Vagina (tissue), 2 donors: ENCODE data around the gene ESPL1. TPM values are rescaled to one million over a fixed set of nuclear protein-coding genes. Genes with fewer than 3 reads are reported as not detected.
"Not testable (repeated sequence)": the region's sequence is repeated elsewhere in the genome, so short reads cannot be mapped to it uniquely, and the experiment has no call there.

ENCODE experiments used
- DNase-seq, 2 donors: peaks; one replicate each; pipeline ENCODE4 v3.0.0-alpha.2; 2017; ENCODE audit errors: extremely low spot score in 2 of 2
- H3K27ac ChIP-seq: fragments of 200-600 bp; sonication (generic); one replicate; pipeline ENCODE4 v1.5.1; 2019
- H3K27me3 ChIP-seq: fragments of 200-600 bp; sonication (generic); one replicate; pipeline ENCODE4 v1.5.1; 2019
- H3K36me3 ChIP-seq, 2 donors: fragments of 200-600 bp; sonication (generic); one replicate each; pipeline ENCODE4 v1.5.1; 2017 to 2019
- H3K4me1 ChIP-seq: fragments of 200-600 bp; sonication (generic); one replicate; pipeline ENCODE4 v1.5.1; 2019
- H3K4me3 ChIP-seq, 2 donors: fragments of 200-600 bp; sonication (generic); 1 replicate in 1 of 2; 2 replicates in 1 of 2; pipeline ENCODE4 v1.5.1; 2016 to 2019
- H3K9me3 ChIP-seq: fragments of 200-600 bp; sonication (generic); one replicate; pipeline ENCODE4 v1.5.1; 2019
- POLR2A ChIP-seq, 2 donors: fragments of 450-650 bp; IDR thresholded peaks; one replicate each; pipeline ENCODE4 v1.6.1; 2017; ENCODE audit warnings: antibody characterized with exemption in 2 of 2, mild to moderate bottlenecking in 2 of 2, moderate library complexity in 2 of 2
- POLR2AphosphoS5 ChIP-seq, 2 donors: sonication (generic); formaldehyde crosslinking; IDR thresholded peaks; one replicate each; pipeline ENCODE4 v1.9.0; 2017; ENCODE audit warnings: antibody characterized with exemption in 2 of 2, mild to moderate bottlenecking in 2 of 2, low read depth in 1 of 2; ENCODE audit not compliant: insufficient read depth in 1 of 2
- intact Hi-C: fragments of 100-400 bp; cut with DNase I; formaldehyde crosslinking; loops from one replicate; pipeline ENCODE4 v1.15.1; 2023
- total RNA-seq: library from RNA; depleted of rRNA; stranded (reverse); fragments of >200 nt; gene quantifications from one replicate; pipeline ENCODE4 v1.2.3, GENCODE V29; 2016
- TF ChIP-seq, protein P1 (sequence below), 3 experiments: fragments of 450-650 bp in 2 of 3; fragments of 200-600 bp in 1 of 3; sonication (generic) in 1 of 3; IDR thresholded peaks; one replicate each; pipeline ENCODE4 v1.5.1; 2017 to 2019; ENCODE audit warnings: antibody characterized with exemption in 3 of 3, mild to moderate bottlenecking in 2 of 3, moderate library complexity in 2 of 3

The ESPL1 gene
- total RNA-seq, 1 donor from 2014 or later: 17.7 TPM

DNA sequence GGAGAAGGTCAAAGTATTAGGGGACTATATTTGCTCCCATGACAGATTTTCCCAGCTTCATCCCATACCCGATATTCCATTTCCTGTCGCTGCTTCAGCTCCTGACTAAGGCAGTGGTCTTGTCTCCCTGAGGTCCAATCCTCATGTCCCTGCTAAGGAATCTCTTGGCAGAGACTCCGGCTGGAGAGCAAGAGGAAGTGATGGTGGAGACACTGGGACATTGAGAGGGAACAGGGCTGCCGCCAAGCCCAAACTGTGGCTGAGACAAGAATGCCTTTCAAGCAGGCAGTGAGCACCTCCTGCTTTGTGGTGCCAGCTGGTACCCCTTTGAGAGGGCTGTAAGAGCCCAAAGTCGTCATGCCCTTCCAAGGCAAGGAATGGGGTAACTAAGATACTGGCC lies 62.6 kb downstream of the ESPL1 start:
- no peak for TF ChIP-seq POLR2AphosphoS5 (IDR thresholded peaks at IDR 0.05; ENCODE audit: insufficient read depth in 1 of 2, low read depth in 1 of 2)
- no peak for TF ChIP-seq POLR2A (IDR thresholded peaks at IDR 0.05)
- TF ChIP-seq, protein P1, sequence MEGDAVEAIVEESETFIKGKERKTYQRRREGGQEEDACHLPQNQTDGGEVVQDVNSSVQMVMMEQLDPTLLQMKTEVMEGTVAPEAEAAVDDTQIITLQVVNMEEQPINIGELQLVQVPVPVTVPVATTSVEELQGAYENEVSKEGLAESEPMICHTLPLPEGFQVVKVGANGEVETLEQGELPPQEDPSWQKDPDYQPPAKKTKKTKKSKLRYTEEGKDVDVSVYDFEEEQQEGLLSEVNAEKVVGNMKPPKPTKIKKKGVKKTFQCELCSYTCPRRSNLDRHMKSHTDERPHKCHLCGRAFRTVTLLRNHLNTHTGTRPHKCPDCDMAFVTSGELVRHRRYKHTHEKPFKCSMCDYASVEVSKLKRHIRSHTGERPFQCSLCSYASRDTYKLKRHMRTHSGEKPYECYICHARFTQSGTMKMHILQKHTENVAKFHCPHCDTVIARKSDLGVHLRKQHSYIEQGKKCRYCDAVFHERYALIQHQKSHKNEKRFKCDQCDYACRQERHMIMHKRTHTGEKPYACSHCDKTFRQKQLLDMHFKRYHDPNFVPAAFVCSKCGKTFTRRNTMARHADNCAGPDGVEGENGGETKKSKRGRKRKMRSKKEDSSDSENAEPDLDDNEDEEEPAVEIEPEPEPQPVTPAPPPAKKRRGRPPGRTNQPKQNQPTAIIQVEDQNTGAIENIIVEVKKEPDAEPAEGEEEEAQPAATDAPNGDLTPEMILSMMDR (IDR thresholded peaks at IDR 0.05): no peak
- H3K9me3 ChIP-seq: no peaks in the 10 kb centered on the region
- H3K4me1 ChIP-seq: peaks cover 6% of the 10 kb centered on the region
- no peak overlapping the region for H3K27ac ChIP-seq
- no peaks in the 10 kb centered on the region for H3K27me3 ChIP-seq
- no peak overlapping the region for H3K4me3 ChIP-seq
- H3K36me3 ChIP-seq: no peaks in the 10 kb centered on the region
- no peak for DNase-seq
- intact Hi-C loops: no loop called here

DNA sequence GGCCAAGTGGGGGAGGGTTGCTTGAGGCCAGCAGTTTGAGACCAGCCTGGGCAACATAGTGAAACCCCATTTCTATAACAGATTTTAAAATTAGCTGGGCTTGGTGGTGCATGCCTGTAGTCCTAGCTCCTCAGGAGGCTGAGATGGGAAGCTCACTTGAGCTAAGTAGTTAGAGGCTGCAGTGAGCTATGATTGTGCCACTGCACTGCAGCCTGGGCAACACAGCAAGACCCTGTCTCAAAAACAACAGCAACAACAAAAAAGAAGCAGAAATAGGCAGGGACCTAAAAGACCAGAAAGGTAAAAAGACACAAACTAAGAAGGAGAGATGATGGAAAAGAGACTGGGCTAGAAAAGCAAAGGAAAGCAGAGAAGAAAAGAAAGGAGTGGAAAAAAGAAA lies 64.2 kb downstream of the ESPL1 start:
- H3K27ac ChIP-seq, H3K4me1 ChIP-seq, intact Hi-C loops, H3K36me3 ChIP-seq, H3K4me3 ChIP-seq, H3K27me3 ChIP-seq, H3K9me3 ChIP-seq, DNase-seq: not testable (repeated sequence)

DNA sequence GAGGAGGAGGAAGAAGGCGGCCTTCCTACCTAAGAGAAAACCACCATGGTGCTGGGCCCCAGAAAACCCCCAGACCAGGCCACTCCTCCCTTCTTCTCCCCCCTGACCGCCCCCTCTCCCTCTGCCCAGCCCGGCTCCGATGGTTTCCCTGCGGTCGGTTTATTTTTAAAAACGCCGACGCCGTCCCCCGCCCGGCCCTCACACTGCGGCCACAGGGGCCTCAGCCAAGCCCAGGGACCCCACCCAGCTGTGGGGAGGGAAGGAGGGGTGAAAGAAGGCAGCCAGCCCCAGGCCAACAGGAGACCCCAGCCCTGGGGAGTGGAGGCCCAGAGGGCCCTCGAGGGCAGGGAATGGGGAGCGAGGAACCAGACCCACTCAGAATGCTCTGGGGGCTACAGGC lies 64.6 kb downstream of the ESPL1 start:
- Histone ChIP-seq H3K9me3 (no peaks in the 10 kb centered on the region), H3K27ac (no peak overlapping the region), H3K27me3 (no peaks in the 10 kb centered on the region), H3K4me1 (no peaks in the 10 kb centered on the region), H3K4me3 (no peak overlapping the region), H3K36me3 (no peaks in the 10 kb centered on the region)
- no peak for DNase-seq
- intact Hi-C loops: no loop called here
- no peak for TF ChIP-seq POLR2A (IDR thresholded peaks at IDR 0.05)
- TF ChIP-seq, protein P1 (IDR thresholded peaks at IDR 0.05): no peak
- no peak for TF ChIP-seq POLR2AphosphoS5 (IDR thresholded peaks at IDR 0.05; ENCODE audit: insufficient read depth in 1 of 2, low read depth in 1 of 2)

DNA sequence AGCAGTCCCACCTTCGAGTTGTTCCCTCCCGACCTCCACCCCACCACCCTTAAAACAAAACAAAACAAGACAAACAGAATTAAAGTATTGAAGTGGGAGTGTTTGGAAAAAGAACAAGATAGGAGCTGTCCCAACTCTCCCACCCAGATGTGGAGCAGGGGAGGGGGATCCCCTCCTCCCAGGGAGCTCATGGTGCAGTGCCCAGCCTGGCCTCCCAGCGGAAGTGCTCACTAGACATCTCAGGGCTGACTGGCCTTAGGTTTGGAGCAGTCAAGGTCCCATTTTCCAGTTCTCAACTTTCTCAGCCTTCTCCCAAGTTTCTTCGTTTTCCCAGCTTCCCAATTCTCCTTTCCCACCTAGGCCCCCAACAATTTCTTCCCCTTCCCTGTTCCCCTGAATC lies 65.2 kb downstream of the ESPL1 start:
- Histone ChIP-seq H3K27ac (no peak overlapping the region), H3K9me3 (no peaks in the 10 kb centered on the region), H3K27me3 (peaks cover 2% of the 10 kb centered on the region), H3K36me3 (no peaks in the 10 kb centered on the region), H3K4me3 (no peak overlapping the region), H3K4me1 (no peaks in the 10 kb centered on the region)
- intact Hi-C loops: no loop called here
- TF ChIP-seq, protein P1 (IDR thresholded peaks at IDR 0.05): no peak
- TF ChIP-seq POLR2A (IDR thresholded peaks at IDR 0.05) (no peak), POLR2AphosphoS5 (IDR thresholded peaks at IDR 0.05; ENCODE audit: insufficient read depth in 1 of 2, low read depth in 1 of 2) (no peak)
- DNase-seq: no peak

DNA sequence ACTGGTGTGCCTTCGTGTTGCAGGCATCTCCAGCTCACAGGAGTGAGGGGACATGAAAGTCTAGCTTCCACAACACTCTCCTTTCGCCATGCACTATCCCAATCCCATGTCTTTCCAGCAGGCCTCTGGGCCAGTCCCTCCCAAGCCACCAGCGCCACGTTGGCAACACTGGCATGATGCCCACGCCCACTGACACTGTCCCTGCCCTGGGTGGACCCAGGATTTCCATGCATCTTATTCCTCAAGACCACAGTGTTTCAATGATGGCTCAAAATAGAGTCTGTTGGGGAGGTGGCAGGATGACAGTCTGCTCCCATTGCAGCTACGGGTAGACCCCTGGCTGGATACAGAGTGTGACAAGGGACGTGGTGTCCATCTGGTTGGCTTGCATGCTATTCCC lies 65.7 kb downstream of the ESPL1 start:
- no peaks in the 10 kb centered on the region for H3K9me3 ChIP-seq
- H3K27me3 ChIP-seq: peaks cover 7% of the 10 kb centered on the region
- no peaks in the 10 kb centered on the region for H3K4me1 ChIP-seq
- DNase-seq: no peak
- no peak overlapping the region for H3K4me3 ChIP-seq
- intact Hi-C loops: no loop called here
- no peak overlapping the region for H3K27ac ChIP-seq
- no peaks in the 10 kb centered on the region for H3K36me3 ChIP-seq
- TF ChIP-seq POLR2A (IDR thresholded peaks at IDR 0.05) (no peak), POLR2AphosphoS5 (IDR thresholded peaks at IDR 0.05; ENCODE audit: insufficient read depth in 1 of 2, low read depth in 1 of 2) (no peak)
- TF ChIP-seq, protein P1 (IDR thresholded peaks at IDR 0.05): no peak

DNA sequence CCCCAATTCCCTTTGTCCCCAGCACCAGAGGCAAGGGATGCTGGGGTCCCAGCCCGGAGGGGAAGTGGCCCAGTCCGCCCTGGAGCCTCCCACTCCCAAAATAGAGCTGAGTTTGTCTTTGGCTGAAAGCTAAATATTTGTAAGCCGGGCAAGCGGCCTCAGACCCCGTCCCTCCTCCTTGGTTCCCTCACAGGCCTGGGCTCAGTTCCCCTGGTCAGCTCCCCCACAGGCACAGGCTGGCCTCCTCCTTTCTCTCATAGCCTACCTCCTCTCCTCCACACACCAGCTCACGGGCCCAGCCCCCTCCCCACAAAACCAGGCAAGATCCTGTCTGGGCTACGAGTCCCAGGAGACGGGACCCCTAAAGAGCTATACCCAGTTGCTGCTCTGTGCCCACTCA lies 66.7 kb downstream of the ESPL1 start:
- no peaks in the 10 kb centered on the region for H3K4me1 ChIP-seq
- no peak overlapping the region for H3K27ac ChIP-seq
- H3K36me3 ChIP-seq: no peaks in the 10 kb centered on the region
- H3K9me3 ChIP-seq: no peaks in the 10 kb centered on the region
- no peak for TF ChIP-seq POLR2A (IDR thresholded peaks at IDR 0.05)
- TF ChIP-seq, protein P1 (IDR thresholded peaks at IDR 0.05): no peak
- no peak for TF ChIP-seq POLR2AphosphoS5 (IDR thresholded peaks at IDR 0.05; ENCODE audit: insufficient read depth in 1 of 2, low read depth in 1 of 2)
- DNase-seq: no peak
- peaks cover 8% of the 10 kb centered on the region for H3K27me3 ChIP-seq
- no peak overlapping the region for H3K4me3 ChIP-seq
- intact Hi-C loops: no loop called here
